Heart right ventricle (tissue), 16 donors: Measurements from ENCODE around the gene KRT27. TPM values are rescaled to one million over a fixed set of nuclear protein-coding genes. Genes with fewer than 3 reads are reported as not detected.

Experiments
- ATAC-seq, 8 donors: fragments of 200-7000 bp; cut with Tn5 transposase; one replicate each; pipeline ENCODE4 v1.9.1; 2020; ENCODE audit warnings: mild to moderate bottlenecking in 8 of 8, moderate library complexity in 8 of 8, moderate number of reproducible peaks in 1 of 8
- DNase-seq, 2 donors: peaks; one replicate each; pipeline ENCODE4 v3.0.0-alpha.2; 2020
- H3K27ac ChIP-seq, 10 donors: fragments of 200-600 bp; sonication (generic) in 2 of 10; one replicate each; pipeline versions ENCODE4 v1.5.0 to v1.8.0; 2020 to 2022; ENCODE audit warnings: mild to moderate bottlenecking in 3 of 10
- H3K27me3 ChIP-seq, 7 donors: fragments of 200-600 bp; one replicate each; pipeline ENCODE4 v1.8.0; 2021 to 2022; ENCODE audit warnings: mild to moderate bottlenecking in 2 of 7
- H3K36me3 ChIP-seq, 9 donors: fragments of 200-600 bp; sonication (generic) in 1 of 9; one replicate each; pipeline versions ENCODE4 v1.5.0 to v1.8.0; 2020 to 2022; ENCODE audit warnings: mild to moderate bottlenecking in 2 of 9
- H3K4me1 ChIP-seq, 9 donors: fragments of 200-600 bp; sonication (generic) in 1 of 9; one replicate each; pipeline versions ENCODE4 v1.5.0 to v1.8.0; 2020 to 2022; ENCODE audit warnings: mild to moderate bottlenecking in 4 of 9
- H3K4me3 ChIP-seq, 10 donors: fragments of 200-600 bp; sonication (generic) in 2 of 10; one replicate each; pipeline versions ENCODE4 v1.5.0 to v1.8.0; 2020 to 2022; ENCODE audit warnings: mild to moderate bottlenecking in 7 of 10, moderate library complexity in 2 of 10
- H3K9me3 ChIP-seq, 11 donors: fragments of 200-600 bp in 10 of 11; sonication (generic) in 2 of 11; one replicate each; pipeline versions ENCODE4 v1.5.0 to v1.8.0; 2013 to 2022; ENCODE audit warnings: mild to moderate bottlenecking in 2 of 11, control low read depth in 1 of 11, moderate library complexity in 1 of 11
- CTCF ChIP-seq, 9 donors: fragments of 200-600 bp; sonication (generic) in 2 of 9; IDR thresholded peaks; one replicate each; pipeline versions ENCODE4 v1.5.0 to v1.8.0; 2021 to 2022; ENCODE audit warnings: antibody characterized with exemption in 9 of 9, mild to moderate bottlenecking in 5 of 9, moderate library complexity in 1 of 9
- WGBS, 2 donors: extraction: QIAGEN DNeasy Blood & Tissue Kit; methylation state at CpG; one replicate each; pipeline ENCODE4 v1.1.7; 2013; ENCODE audit warnings: inconsistent platforms in 1 of 2; 5-methylcytosine and 5-hydroxymethylcytosine counted together
- intact Hi-C, 10 donors: fragments of 100-400 bp; cut with DNase I; formaldehyde crosslinking; loops; one replicate each; pipeline versions ENCODE4 v1.11.1 to v1.14.2; 2022
- polyA plus RNA-seq, 2 donors: library from polyadenylated mRNA; stranded (reverse); fragments of 200-250 nt; gene quantifications; one replicate each; pipeline ENCODE4 v1.2.3, GENCODE V29; 2013
- total RNA-seq, 10 donors: library from RNA; stranded (reverse); fragmentation: NEBNext Ultra II Directional in 3 of 10; extraction: Animal tissue kit (Norgen Biotek cat#: 25700) in 3 of 10; gene quantifications; one replicate each; pipeline versions ENCODE4 v1.2.1 to v1.2.4, GENCODE V29; 2021 to 2023
- donor health status: Arrhythmogenic right ventricular cardiomyopathy.
- donor health status: ischemic (EF 13 %, LVEDD 7.1; RV severe dilation, severe dysfunction).
- donor health status: healthy with polysubstance abuse.
- donor health status: DM: no; HTN: yes; CAD: no.
- donor health status: DM: no; HTN: no; CAD: no.
- donor health status: ischemic (EF 25% LVEDD 6.9; RV normal size, moderate dysfunction).
- donor health status: ischemic (EF 25% LVEDD 5.7; RV mildly dilated, moderate dysfunction).
- donor health status: healthy.
- donor health status: DM: yes; HTN: yes; CAD: no.
- donor health status: Ischemic cardiomyopathy.
- donor health status: ischemic (EF 35%, LVEDD 5.7; RV mildly dilated, moderate dysfunction).
- donor health status: nonischemic (EF 11% LVEDD 7.7; RV severe dilation, severe dysfunction).
- donor health status: DM: yes; HTN: yes; CAD: no.
- donor health status: PGD.
- donor health status: ischemic (EF 29% LVEDD 5.4; RV normal size, mild dysfunction).
- donor health status: nonischemic (EF 23%, LVEDD 6.1; RV moderate dilation, normal function).

KRT27 gene
- total and polyA plus RNA-seq, 12 donors: 0.21 TPM; not detected in 11

- H3K9me3 ChIP-seq: no peaks in the 10 kb centered on the region
- peak; percentile 49 to 92 (median 83) for TF ChIP-seq CTCF (IDR thresholded peaks at IDR 0.05)
- 10 to 11% methylated on average over 13 of the region's 13 CpGs for WGBS, 2 donors
- H3K27ac ChIP-seq: no peak overlapping the region
- H3K27me3 ChIP-seq: peaks cover 0 to 78% (median 20%) of the 10 kb centered on the region in 7 donors
- H3K4me3 ChIP-seq: no peak overlapping the region
- ATAC-seq: peak in 7 of 8 donors; percentile 67 to 94 (median 82)
- no peaks in the 10 kb centered on the region for H3K36me3 ChIP-seq
- H3K4me1 ChIP-seq: peaks cover 0 to 8% (median 3%) of the 10 kb centered on the region in 9 donors
- peak; percentile 71 to 74 for DNase-seq
- intact Hi-C loops: loop anchor here (2.0 to 10.0 kb wide), 12 partner anchors 54 to 863 kb away; no protein-coding TSS in a partner anchor
Measured at GRCh38 chr17:40803617-40804082, 21.3 kb upstream of the KRT27 start.

DNA sequence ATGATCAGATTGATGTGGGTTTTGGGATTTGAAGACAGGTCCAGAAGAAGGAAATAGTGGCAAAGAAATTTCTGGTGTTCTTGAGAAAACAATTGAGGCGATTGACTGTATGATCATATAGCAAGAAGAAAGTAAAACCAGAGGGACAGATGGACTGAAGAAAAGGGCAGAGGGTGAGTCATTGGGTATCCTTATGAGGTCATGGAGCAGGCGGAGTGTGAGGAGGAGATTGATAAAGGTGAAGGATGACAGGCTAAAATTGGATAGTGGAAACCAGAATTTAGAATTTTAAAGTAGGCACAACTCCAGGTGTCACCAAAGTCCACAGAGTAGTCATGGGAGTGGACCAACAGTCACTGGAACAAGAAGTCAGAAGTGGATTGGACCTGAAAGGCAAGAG, 18.8 kb upstream of the KRT27 start:
- H3K9me3 ChIP-seq: no peaks in the 10 kb centered on the region
- H3K36me3 ChIP-seq: no peaks in the 10 kb centered on the region
- TF ChIP-seq CTCF (IDR thresholded peaks at IDR 0.05): no peak
- intact Hi-C loops: loop anchor here in 9 of 10 donors (5.0 to 10.0 kb wide), 9 partner anchors 56 to 864 kb away; no protein-coding TSS in a partner anchor
- no peak overlapping the region for H3K4me3 ChIP-seq
- DNase-seq: no peak
- no peak overlapping the region for H3K27ac ChIP-seq
- 71 to 72% methylated on average over 2 of the region's 2 CpGs for WGBS, 2 donors
- ATAC-seq: no peak
- peaks cover 0 to 6% (median 0%) of the 10 kb centered on the region in 9 donors for H3K4me1 ChIP-seq
- peaks cover 0 to 80% (median 42%) of the 10 kb centered on the region in 7 donors for H3K27me3 ChIP-seq

DNA sequence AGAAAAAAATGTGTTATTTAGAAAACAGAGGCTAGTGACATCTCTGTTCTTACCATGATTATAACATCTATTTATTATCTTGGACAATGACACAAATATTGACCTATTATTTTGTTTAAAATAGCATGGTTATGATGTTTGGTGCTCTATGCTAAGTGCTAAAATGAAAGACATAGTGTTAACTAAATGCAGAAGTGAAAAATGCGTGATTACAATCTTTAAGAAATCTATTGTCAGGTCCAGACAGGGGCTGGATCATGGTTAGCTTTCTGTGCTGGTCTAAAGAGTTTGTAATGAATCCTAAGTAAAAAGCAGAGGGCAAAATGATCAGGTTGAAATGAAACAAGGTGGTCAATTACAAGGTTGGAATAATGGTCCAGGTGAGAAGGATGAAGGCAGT, 18.0 kb upstream of the KRT27 start:
- Histone ChIP-seq H3K36me3 (no peaks in the 10 kb centered on the region), H3K4me1 (peaks cover 0 to 6% (median 0%) of the 10 kb centered on the region in 9 donors), H3K9me3 (no peaks in the 10 kb centered on the region), H3K27me3 (peaks cover 0 to 80% (median 45%) of the 10 kb centered on the region in 7 donors), H3K27ac (no peak overlapping the region), H3K4me3 (no peak overlapping the region)
- intact Hi-C loops: loop anchor here in 9 of 10 donors (5.0 to 10.0 kb wide), 9 partner anchors 57 to 864 kb away; no protein-coding TSS in a partner anchor
- no peak for TF ChIP-seq CTCF (IDR thresholded peaks at IDR 0.05)
- no peak for DNase-seq
- 71 to 80% methylated on average over 1 of the region's 1 CpG for WGBS, 2 donors
- no peak for ATAC-seq

DNA sequence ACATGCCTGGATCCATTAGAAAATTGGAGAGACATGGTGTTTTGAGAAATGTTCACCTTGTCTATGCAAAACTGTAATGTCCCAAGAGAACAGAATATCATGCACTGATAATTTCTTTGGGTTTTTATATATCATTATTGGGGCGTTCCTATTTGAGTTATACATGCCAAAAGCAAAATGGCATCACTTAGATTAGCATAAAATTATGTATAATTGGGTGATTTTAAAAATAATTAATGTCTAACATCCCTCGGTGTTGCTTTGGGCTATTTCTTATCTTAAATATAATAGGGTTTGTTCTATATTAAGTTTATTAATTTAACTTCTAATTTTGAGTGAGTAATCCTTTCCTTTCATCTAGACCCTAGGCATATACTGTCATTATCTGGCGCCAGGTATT, 17.5 kb upstream of the KRT27 start, which contains the start of gene KRT28:
Gene KRT28, minus strand, starts transcription at position 101 of the 400 bp plus-strand sequence. Its CDS starts 66 bp downstream, at position 35.
- H3K4me3 ChIP-seq: no peak within 1 kb of the TSS
- peaks cover 0 to 6% (median 0%) of the 10 kb centered on the region in 9 donors for H3K4me1 ChIP-seq
- H3K27ac ChIP-seq: no peak within 1 kb of the TSS
- 71 to 74% methylated on average over 3 of the region's 3 CpGs for WGBS, 2 donors
- no peaks in the 10 kb centered on the region for H3K9me3 ChIP-seq
- no peaks in the 10 kb centered on the region for H3K36me3 ChIP-seq
- no peak for ATAC-seq
- intact Hi-C loops: loop anchor here in 9 of 10 donors (5.0 to 10.0 kb wide), 11 partner anchors 57 to 865 kb away; no protein-coding TSS in a partner anchor
- peaks cover 0 to 76% (median 48%) of the 10 kb centered on the region in 7 donors for H3K27me3 ChIP-seq
- no peak for DNase-seq
- no peak for TF ChIP-seq CTCF (IDR thresholded peaks at IDR 0.05)
